WERI-Rb-1 (cell line): Measurements from ENCODE around the gene ABCA10.

Experiments
- DNase-seq: peaks from one replicate; pipeline ENCODE4 v3.0.0-alpha.2; 2020
- H3K27ac ChIP-seq: fragments of 250-450 bp; sonication (Bioruptor Pico); 2 replicates; pipeline ENCODE4 v1.5.1; 2020; ENCODE audit warnings: mild to moderate bottlenecking, moderate library complexity
- H3K27me3 ChIP-seq: fragments of 250-450 bp; sonication (Bioruptor Pico); 2 replicates; pipeline ENCODE4 v1.5.1; 2021; ENCODE audit warnings: mild to moderate bottlenecking, low read depth, moderate library complexity; ENCODE audit not compliant: insufficient read depth, severe bottlenecking
- H3K36me3 ChIP-seq: fragments of 250-450 bp; sonication (Bioruptor Pico); 2 replicates; pipeline ENCODE4 v1.5.1; 2020; ENCODE audit warnings: mild to moderate bottlenecking, moderate library complexity
- H3K4me3 ChIP-seq: 2 replicates; pipeline ENCODE4 v1.5.1; 2011; ENCODE audit warnings: low read depth, mild to moderate bottlenecking, control low read depth, low read length
- H3K9me3 ChIP-seq: fragments of 250-450 bp; sonication (Bioruptor Pico); 2 replicates; pipeline ENCODE4 v1.5.1; 2021; ENCODE audit warnings: mild to moderate bottlenecking, moderate library complexity; ENCODE audit not compliant: severe bottlenecking
- CTCF ChIP-seq: IDR thresholded peaks from 2 replicates; pipeline ENCODE4 v1.5.1; 2011; ENCODE audit warnings: low read depth, mild to moderate bottlenecking, control low read depth, inconsistent platforms, low read length

Gene ABCA10

DNA sequence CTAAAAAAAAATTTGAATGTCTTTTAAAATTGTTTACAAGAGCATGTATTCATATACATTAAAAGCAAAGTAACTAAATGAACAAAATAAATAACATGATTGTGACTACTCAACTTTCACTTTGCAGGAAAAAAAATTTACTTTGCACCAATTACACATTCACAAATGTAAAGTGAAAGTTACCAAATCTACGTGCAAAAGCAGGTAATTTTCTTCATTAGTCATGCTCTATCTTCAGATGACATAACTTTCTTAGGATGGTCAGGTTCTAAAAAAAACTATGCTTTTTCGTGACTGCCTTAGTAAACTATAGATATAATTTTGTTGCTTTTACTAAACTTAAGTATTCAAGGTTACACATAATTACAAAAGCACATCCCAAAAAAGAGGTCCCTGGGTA, 17.0 kb upstream of the ABCA10 start:
- no peaks in the 10 kb centered on the region for H3K27me3 ChIP-seq
- no peak overlapping the region for H3K4me3 ChIP-seq
- H3K9me3 ChIP-seq, result no peaks in the 10 kb centered on the region
- peaks cover 3% of the 10 kb centered on the region for H3K36me3 ChIP-seq
- TF ChIP-seq CTCF, result no peak
- no peak for DNase-seq
- no peak overlapping the region for H3K27ac ChIP-seq

- no peak for DNase-seq
- Histone ChIP-seq H3K27me3 (no peaks in the 10 kb centered on the region), H3K27ac (no peak overlapping the region), H3K9me3 (no peaks in the 10 kb centered on the region), H3K4me3 (no peak overlapping the region), H3K36me3 (no peaks in the 10 kb centered on the region; the same call in 1 of the 2 replicates)
- TF ChIP-seq CTCF, result no peak
Measured at GRCh38 chr17:69239611-69240600, 11.3 kb upstream of the ABCA10 start.

DNA sequence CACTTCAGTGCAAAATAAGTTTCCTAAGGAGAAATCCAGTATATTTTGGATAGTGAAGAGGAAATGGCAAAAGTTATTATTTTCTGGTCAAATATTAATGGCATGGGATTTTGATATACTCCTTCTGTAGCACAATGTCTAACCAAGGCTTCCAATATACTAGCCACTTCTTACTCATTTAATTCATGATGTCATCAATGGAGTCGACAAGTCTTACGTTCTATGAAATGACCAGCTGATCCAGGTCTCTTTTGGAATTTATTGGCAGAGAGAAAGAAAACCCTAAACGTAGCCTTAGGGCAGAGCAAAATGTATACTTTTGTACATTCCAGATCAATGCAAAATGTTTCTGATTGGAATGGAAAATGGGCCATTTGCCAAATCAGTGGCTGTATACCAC, 8.3 kb upstream of the ABCA10 start:
- Histone ChIP-seq H3K9me3 (peaks cover 6% of the 10 kb centered on the region), H3K36me3 (no peaks in the 10 kb centered on the region), H3K4me3 (no peak overlapping the region), H3K27me3 (no peaks in the 10 kb centered on the region), H3K27ac (no peak overlapping the region)
- no peak for DNase-seq
- TF ChIP-seq CTCF, result no peak

DNA sequence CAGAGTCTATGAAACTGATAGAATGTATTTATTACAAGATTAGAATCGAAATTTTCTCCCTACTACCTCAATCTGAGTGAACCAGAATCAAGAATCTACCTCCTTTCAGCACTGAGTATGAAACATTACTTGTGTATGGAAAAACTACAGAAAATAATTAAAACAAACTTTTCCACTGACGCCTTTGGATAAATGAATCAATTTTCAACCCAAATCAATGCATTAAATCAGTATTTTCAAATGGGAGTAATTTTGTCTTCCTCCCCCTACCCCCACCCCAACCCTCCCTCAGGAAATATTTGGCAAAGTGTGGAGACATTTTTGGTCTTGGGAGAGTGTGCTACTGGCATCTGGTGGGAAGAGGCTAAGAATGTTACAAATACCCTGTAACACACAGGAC, 7.8 kb upstream of the ABCA10 start:
- H3K9me3 ChIP-seq, result peaks cover 6% of the 10 kb centered on the region
- TF ChIP-seq CTCF, result no peak
- no peak overlapping the region for H3K4me3 ChIP-seq
- no peak for DNase-seq
- H3K36me3 ChIP-seq, result no peaks in the 10 kb centered on the region
- H3K27me3 ChIP-seq, result no peaks in the 10 kb centered on the region
- no peak overlapping the region for H3K27ac ChIP-seq

DNA sequence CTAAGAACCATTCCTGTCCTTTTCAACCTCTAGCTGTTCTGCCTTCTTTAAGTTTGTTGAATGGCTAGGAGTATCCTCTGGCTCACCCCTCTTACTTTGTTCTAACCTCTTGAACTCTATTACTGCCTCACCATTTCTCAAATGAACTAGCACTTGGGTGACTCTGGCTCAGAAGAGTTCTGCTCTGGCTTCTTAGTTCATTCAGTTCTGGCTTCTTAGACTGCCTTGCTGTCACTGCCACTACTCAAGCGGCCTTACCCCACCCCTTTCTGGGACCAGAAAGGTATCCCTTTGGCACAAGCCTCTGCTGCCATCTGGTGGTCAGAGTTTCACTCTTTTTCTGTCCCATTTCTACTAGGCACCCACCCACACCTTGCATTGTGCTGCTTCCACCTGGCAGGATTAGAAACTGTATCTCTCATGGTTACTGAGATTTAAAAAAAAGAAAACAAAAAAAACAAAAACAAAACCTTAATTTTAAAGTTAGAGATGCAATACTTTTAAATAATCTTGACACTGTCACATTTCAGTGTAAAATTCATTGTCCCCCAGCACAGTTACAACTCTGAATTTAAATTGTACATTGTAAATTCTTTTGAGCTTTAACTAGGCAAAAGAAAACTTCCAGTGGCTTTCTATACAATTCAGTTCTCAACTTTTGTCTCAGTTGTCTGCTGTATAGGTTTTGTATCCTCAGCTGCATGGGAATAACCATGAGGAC, 6.9 kb upstream of the ABCA10 start:
- peak; percentile 86 for TF ChIP-seq CTCF
- H3K27ac ChIP-seq, result no peak overlapping the region

More for the DNA sequence above, 6.9 kb upstream of the ABCA10 start:
- Histone ChIP-seq H3K4me3 (no peak overlapping the region), H3K27me3 (no peaks in the 10 kb centered on the region), H3K36me3 (no peaks in the 10 kb centered on the region), H3K9me3 (peaks cover 6% of the 10 kb centered on the region)
- peak; percentile 91 for DNase-seq
